ENCODE results near the gene NET1. TPM values are rescaled to one million over a fixed set of nuclear protein-coding genes. Genes with fewer than 3 reads are reported as not detected.

Gene NET1
- total and polyA plus RNA-seq, 12 donors, result 6.0 to 22.6 (median 16.7) TPM

- Histone ChIP-seq H3K36me3 (no peaks in the 10 kb centered on the region), H3K9me3 (peaks cover 0 to 22% (median 9%) of the 10 kb centered on the region in 11 donors), H3K4me3 (no peak overlapping the region), H3K27ac (no peak overlapping the region), H3K4me1 (peaks cover 0 to 4% (median 0%) of the 10 kb centered on the region in 9 donors), H3K27me3 (no peaks in the 10 kb centered on the region)
- DNase-seq, result no peak
- intact Hi-C loops (cut with DNase I), result no loop called here
- 97 to 99% methylated on average over 3 of the region's 3 CpGs for WGBS, 2 donors
- ATAC-seq, result no peak
- TF ChIP-seq CTCF (IDR thresholded peaks at IDR 0.05), result no peak
Observed at GRCh38 chr10:5419466-5420094, 7.2 kb downstream of the NET1 start.

GRCh38 chr10:5423771-5424170 is 11.4 kb downstream of the NET1 start:
- TF ChIP-seq CTCF (IDR thresholded peaks at IDR 0.05), result no peak
- Histone ChIP-seq H3K27me3 (no peaks in the 10 kb centered on the region), H3K36me3 (no peaks in the 10 kb centered on the region), H3K27ac (no peak overlapping the region), H3K4me3 (no peak overlapping the region), H3K9me3 (peaks cover 0 to 10% (median 0%) of the 10 kb centered on the region in 11 donors), H3K4me1 (peaks cover 0 to 14% (median 0%) of the 10 kb centered on the region in 9 donors)
- WGBS, 2 donors, result 40 to 41% methylated on average over 2 of the region's 2 CpGs
- ATAC-seq, result no peak
- DNase-seq, result no peak
- intact Hi-C loops (cut with DNase I), result no loop called here

- Histone ChIP-seq H3K36me3 (peaks cover 0 to 5% (median 0%) of the 10 kb centered on the region in 9 donors), H3K27ac (no peak overlapping the region), H3K4me1 (peaks cover 0 to 14% (median 0%) of the 10 kb centered on the region in 9 donors), H3K4me3 (no peak overlapping the region), H3K27me3 (no peaks in the 10 kb centered on the region), H3K9me3 (peaks cover 0 to under 1% (median 0%) of the 10 kb centered on the region in 11 donors)
- DNase-seq, result no peak
- no peak for ATAC-seq
- TF ChIP-seq CTCF (IDR thresholded peaks at IDR 0.05), result no peak
- 69% methylated on average over 4 of the region's 4 CpGs for WGBS, 2 donors
- intact Hi-C loops (cut with DNase I), result no loop called here
Observed at GRCh38 chr10:5424751-5425150, 12.4 kb downstream of the NET1 start.

GRCh38 chr10:5428133-5428532 is 15.8 kb downstream of the NET1 start:
- DNase-seq (no peak), ATAC-seq (no peak)
- no peak overlapping the region for H3K4me3 ChIP-seq
- peaks cover 0 to 8% (median 0%) of the 10 kb centered on the region in 11 donors for H3K9me3 ChIP-seq
- H3K27me3 ChIP-seq, result no peaks in the 10 kb centered on the region
- peak overlapping the region in 1 of 10 donors; percentile 27 for H3K27ac ChIP-seq
- intact Hi-C loops (cut with DNase I), result no loop called here
- peaks cover 0 to 14% (median 0%) of the 10 kb centered on the region in 9 donors for H3K4me1 ChIP-seq
- H3K36me3 ChIP-seq, result peaks cover 0 to 27% (median 0%) of the 10 kb centered on the region in 9 donors
- WGBS, 2 donors, result 68 to 71% methylated on average over 2 of the region's 2 CpGs
- TF ChIP-seq CTCF (IDR thresholded peaks at IDR 0.05), result no peak

Data from heart right ventricle (tissue), 16 donors.